PFSK-1 (cell line): ENCODE results near the gene NPM1.

ENCODE experiments used
- POLR2AphosphoS5 ChIP-seq: IDR thresholded peaks from 2 replicates; pipeline ENCODE4 v1.6.1; 2012; ENCODE audit warnings: low read depth, mild to moderate bottlenecking, control low read depth, low read length, moderate library complexity
- REST ChIP-seq, 2 experiments: IDR thresholded peaks; 2 replicates each; pipeline versions ENCODE4 v1.6.1 to v1.8.0; 2011 to 2012; ENCODE audit warnings: low read depth in 2 of 2, low read length in 2 of 2, control low read depth in 1 of 2, inconsistent platforms in 1 of 2, mild to moderate bottlenecking in 1 of 2, moderate library complexity in 1 of 2; ENCODE audit not compliant: insufficient read depth in 1 of 2
- SIN3A ChIP-seq: IDR thresholded peaks from 2 replicates; pipeline ENCODE4 v1.6.1; 2012; ENCODE audit warnings: mild to moderate bottlenecking, low read length, moderate library complexity, borderline replicate concordance; ENCODE audit not compliant: insufficient read depth
- TAF1 ChIP-seq: IDR thresholded peaks from 2 replicates; pipeline ENCODE4 v1.6.1; 2012; ENCODE audit warnings: low read length, control low read depth, borderline replicate concordance; ENCODE audit not compliant: insufficient read depth

- TF ChIP-seq POLR2AphosphoS5 (no peak), TAF1 (no peak), REST (IDR thresholded peaks at IDR 0.05; ENCODE audit: insufficient read depth in 1 of 2, low read depth in 2 of 2, low read length in 2 of 2) (no peak), SIN3A (no peak)
These were observed 3.4 kb downstream of the NPM1 start for GRCh38 chr5:171390883-171391677.
